ENCODE data around the gene ZDHHC11. TPM values are rescaled to one million over a fixed set of nuclear protein-coding genes. Genes with fewer than 3 reads are reported as not detected.
A peak's percentile ranks its signal among the peaks of the same experiment; 100 is the strongest.

Gene ZDHHC11
- total and polyA plus RNA-seq, 4 donors, result 11.7 to 21.6 (median 16.1) TPM

DNA sequence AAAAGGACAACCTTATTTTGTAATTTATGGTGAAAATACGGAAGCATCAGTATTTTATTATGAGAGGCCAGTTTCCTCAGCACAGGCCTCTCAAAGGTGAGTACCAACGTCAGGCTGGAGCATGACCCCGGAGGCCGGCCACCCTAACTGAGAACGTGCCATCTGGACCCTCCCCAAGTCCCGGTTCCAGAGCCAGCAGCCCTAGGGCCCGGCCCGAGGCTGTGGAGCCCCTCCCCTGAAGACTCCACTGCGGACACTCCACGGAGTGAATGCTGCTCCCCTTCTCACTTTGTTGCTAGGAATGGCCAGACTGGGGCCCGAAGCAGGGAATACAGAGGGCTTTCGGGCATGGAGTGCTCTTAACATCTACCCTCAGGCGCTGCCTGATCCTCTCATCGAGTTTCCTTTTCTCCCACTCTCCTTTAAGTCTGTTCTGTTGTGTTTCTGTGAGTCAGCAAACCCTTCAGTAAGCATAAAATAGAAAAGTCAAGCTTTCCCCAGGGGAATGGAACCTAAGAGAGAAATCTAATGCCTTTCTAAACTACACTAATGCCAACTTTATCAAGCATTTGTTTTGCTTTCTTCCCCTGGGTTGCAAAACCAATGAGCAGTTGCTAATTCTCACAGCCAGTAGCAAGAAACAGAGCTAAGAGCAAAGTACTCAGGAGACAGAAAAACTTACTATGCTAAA lies 37.3 kb upstream of the ZDHHC11 start:
- no peak overlapping the region for H3K4me3 ChIP-seq (ENCODE audit: low read depth, low read length)
- H3K4me1 ChIP-seq (ENCODE audit: control insufficient read depth, insufficient read depth, low read length), result peaks cover 18% of the 10 kb centered on the region
- H3K27me3 ChIP-seq (ENCODE audit: control insufficient read depth, insufficient read depth, low read length), result no peaks in the 10 kb centered on the region
- no peaks in the 10 kb centered on the region for H3K9me3 ChIP-seq (ENCODE audit: control insufficient read depth, insufficient read depth, low read length)
- peak in 1 of 6 donors; percentile 3 for DNase-seq (ENCODE audit: low read depth in 4 of 6, low spot score in 6 of 6)
- WGBS (ENCODE audit: insufficient coverage), result 95% methylated on average over 8 of the region's 14 CpGs
- peaks cover 77% of the 10 kb centered on the region for H3K36me3 ChIP-seq (ENCODE audit: control insufficient read depth, insufficient read depth, low read length)
- H3K27ac ChIP-seq (ENCODE audit: low read depth, low read length), result no peak overlapping the region

GRCh38 chr5:886716-887325 lies 36.0 kb upstream of the ZDHHC11 start:
- Histone ChIP-seq H3K4me1 (ENCODE audit: control insufficient read depth, insufficient read depth, low read length) (peaks cover 11% of the 10 kb centered on the region), H3K36me3 (ENCODE audit: control insufficient read depth, insufficient read depth, low read length) (peaks cover 90% of the 10 kb centered on the region), H3K9me3 (ENCODE audit: control insufficient read depth, insufficient read depth, low read length) (no peaks in the 10 kb centered on the region), H3K4me3 (ENCODE audit: low read depth, low read length) (no peak overlapping the region), H3K27me3 (ENCODE audit: control insufficient read depth, insufficient read depth, low read length) (no peaks in the 10 kb centered on the region), H3K27ac (ENCODE audit: low read depth, low read length) (no peak overlapping the region)
- WGBS (ENCODE audit: insufficient coverage), result 94% methylated on average over 21 of the region's 26 CpGs
- DNase-seq (ENCODE audit: low read depth in 4 of 6, low spot score in 6 of 6), result no peak

GRCh38 chr5:886036-886435 lies 35.2 kb upstream of the ZDHHC11 start:
- H3K27me3 ChIP-seq (ENCODE audit: control insufficient read depth, insufficient read depth, low read length), result no peaks in the 10 kb centered on the region
- peaks cover 91% of the 10 kb centered on the region for H3K36me3 ChIP-seq (ENCODE audit: control insufficient read depth, insufficient read depth, low read length)
- no peaks in the 10 kb centered on the region for H3K9me3 ChIP-seq (ENCODE audit: control insufficient read depth, insufficient read depth, low read length)
- no peak overlapping the region for H3K27ac ChIP-seq (ENCODE audit: low read depth, low read length)
- no peak overlapping the region for H3K4me3 ChIP-seq (ENCODE audit: low read depth, low read length)
- peaks cover 3% of the 10 kb centered on the region for H3K4me1 ChIP-seq (ENCODE audit: control insufficient read depth, insufficient read depth, low read length)
- WGBS (ENCODE audit: insufficient coverage), result 97% methylated on average over 9 of the region's 13 CpGs
- no peak for DNase-seq (ENCODE audit: low read depth in 4 of 6, low spot score in 6 of 6)

- Histone ChIP-seq H3K4me1 (ENCODE audit: control insufficient read depth, insufficient read depth, low read length) (no peaks in the 10 kb centered on the region), H3K4me3 (ENCODE audit: low read depth, low read length) (no peak overlapping the region), H3K27ac (ENCODE audit: low read depth, low read length) (no peak overlapping the region), H3K9me3 (ENCODE audit: control insufficient read depth, insufficient read depth, low read length) (no peaks in the 10 kb centered on the region), H3K36me3 (ENCODE audit: control insufficient read depth, insufficient read depth, low read length) (peaks cover 91% of the 10 kb centered on the region), H3K27me3 (ENCODE audit: control insufficient read depth, insufficient read depth, low read length) (no peaks in the 10 kb centered on the region)
- WGBS (ENCODE audit: insufficient coverage), result 79% methylated on average over 12 of the region's 13 CpGs
- peak in 1 of 6 donors; percentile 9 for DNase-seq (ENCODE audit: low read depth in 4 of 6, low spot score in 6 of 6)
These were observed 34.7 kb upstream of the ZDHHC11 start for GRCh38 chr5:885529-885928.

DNA sequence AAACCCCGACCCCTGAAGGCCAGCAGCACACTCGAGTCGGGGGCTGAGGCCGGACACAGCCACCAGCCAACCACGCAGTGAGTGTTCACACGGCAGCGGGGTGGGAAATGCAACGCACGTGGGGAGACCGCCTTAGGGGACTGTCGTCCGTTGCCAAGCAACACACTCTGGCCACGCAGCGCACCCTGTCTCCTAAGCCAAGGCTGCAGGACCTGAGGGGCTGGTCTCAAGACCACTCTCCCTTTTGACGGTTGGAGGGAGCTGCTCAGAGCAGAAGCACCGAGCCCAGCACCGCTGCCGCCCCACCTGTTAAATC lies 34.3 kb upstream of the ZDHHC11 start:
- Histone ChIP-seq H3K36me3 (ENCODE audit: control insufficient read depth, insufficient read depth, low read length) (peaks cover 88% of the 10 kb centered on the region), H3K27ac (ENCODE audit: low read depth, low read length) (no peak overlapping the region)

DNA sequence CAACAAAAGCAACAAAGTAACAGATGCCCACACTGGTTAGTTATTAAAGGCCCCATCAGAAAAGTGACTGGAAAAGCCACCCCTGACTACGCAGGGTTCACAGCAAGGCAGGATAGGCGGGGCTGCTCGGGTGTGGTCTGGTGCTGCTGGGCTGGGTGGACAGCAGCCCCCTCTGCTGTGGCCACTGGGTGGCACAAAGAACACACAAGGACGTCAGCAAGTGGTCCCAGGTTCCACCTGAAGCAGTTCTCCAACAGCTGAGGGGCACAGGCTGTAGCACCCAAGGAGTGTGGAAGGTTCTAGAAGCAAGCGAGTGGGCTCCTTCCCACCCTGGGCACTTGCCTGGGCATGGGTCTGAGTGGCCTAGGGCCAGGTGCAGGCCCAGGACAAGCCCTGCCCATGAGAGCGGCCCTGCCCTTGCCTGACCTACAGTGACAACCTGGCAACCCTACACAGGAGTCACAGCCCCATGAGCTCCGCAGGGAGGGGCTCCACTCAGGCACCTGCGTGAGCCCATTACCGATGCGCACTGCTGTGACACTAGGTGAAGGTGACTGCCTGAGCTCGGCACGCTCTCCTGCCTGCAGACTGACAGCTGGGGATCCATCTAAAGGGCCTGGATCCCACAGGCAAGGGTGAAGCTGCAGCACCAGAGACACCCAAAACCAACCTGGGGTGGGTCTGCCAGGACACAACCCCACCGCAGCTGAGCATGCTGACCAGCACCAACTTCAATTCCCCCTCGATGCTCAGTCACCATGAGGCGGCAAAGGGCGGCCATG lies 33.8 kb upstream of the ZDHHC11 start:
- WGBS (ENCODE audit: insufficient coverage), result 93% methylated on average over 16 of the region's 16 CpGs
- DNase-seq (ENCODE audit: low read depth in 4 of 6, low spot score in 6 of 6), result no peak
- Histone ChIP-seq H3K27me3 (ENCODE audit: control insufficient read depth, insufficient read depth, low read length) (no peaks in the 10 kb centered on the region), H3K27ac (ENCODE audit: low read depth, low read length) (no peak overlapping the region), H3K4me1 (ENCODE audit: control insufficient read depth, insufficient read depth, low read length) (no peaks in the 10 kb centered on the region), H3K9me3 (ENCODE audit: control insufficient read depth, insufficient read depth, low read length) (no peaks in the 10 kb centered on the region), H3K4me3 (ENCODE audit: low read depth, low read length) (no peak overlapping the region), H3K36me3 (ENCODE audit: control insufficient read depth, insufficient read depth, low read length) (peaks cover 82% of the 10 kb centered on the region)

More for the DNA sequence above, 34.3 kb upstream of the ZDHHC11 start:
- no peaks in the 10 kb centered on the region for H3K4me1 ChIP-seq (ENCODE audit: control insufficient read depth, insufficient read depth, low read length)
- no peaks in the 10 kb centered on the region for H3K9me3 ChIP-seq (ENCODE audit: control insufficient read depth, insufficient read depth, low read length)
- H3K27me3 ChIP-seq (ENCODE audit: control insufficient read depth, insufficient read depth, low read length), result no peaks in the 10 kb centered on the region
- H3K4me3 ChIP-seq (ENCODE audit: low read depth, low read length), result no peak overlapping the region
- no peak for DNase-seq (ENCODE audit: low read depth in 4 of 6, low spot score in 6 of 6)
- 87% methylated on average over 18 of the region's 18 CpGs for WGBS (ENCODE audit: insufficient coverage)

DNA sequence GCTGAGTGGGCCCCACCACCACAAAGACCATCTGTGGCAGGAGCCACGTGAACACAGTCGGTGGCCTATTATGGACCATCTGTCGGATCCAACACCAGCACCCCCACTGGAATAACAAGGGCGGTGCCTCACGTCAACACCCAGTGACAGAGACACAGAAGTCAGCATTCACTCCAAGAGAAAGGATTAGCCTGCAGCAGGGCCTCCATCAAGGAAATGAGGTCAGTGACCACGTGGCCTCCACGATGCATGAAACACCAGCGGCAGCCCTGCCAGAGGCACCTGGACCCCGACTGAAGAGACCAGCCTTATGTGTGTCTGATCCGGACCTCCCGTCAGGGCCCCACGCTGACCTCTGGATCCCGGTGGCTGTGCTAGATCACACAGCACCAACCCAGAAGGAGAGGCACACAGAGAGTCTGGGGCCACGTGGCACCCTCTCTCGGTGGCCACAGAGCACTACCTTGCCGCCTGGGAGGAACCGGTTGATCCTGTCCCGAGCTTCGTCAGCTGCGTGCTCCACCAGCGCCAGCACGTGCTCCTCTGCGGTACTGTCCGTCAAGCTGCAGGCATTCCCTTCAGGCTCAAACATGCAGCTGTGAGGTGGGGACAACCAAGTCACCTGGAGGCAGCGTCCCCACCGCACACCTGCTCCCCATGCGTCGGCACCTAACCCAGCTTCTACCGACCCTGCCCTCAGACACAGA lies 32.8 kb upstream of the ZDHHC11 start:
- Histone ChIP-seq H3K27ac (ENCODE audit: low read depth, low read length) (no peak overlapping the region), H3K27me3 (ENCODE audit: control insufficient read depth, insufficient read depth, low read length) (no peaks in the 10 kb centered on the region), H3K36me3 (ENCODE audit: control insufficient read depth, insufficient read depth, low read length) (peaks cover 78% of the 10 kb centered on the region), H3K4me3 (ENCODE audit: low read depth, low read length) (no peak overlapping the region), H3K4me1 (ENCODE audit: control insufficient read depth, insufficient read depth, low read length) (no peaks in the 10 kb centered on the region), H3K9me3 (ENCODE audit: control insufficient read depth, insufficient read depth, low read length) (no peaks in the 10 kb centered on the region)
- WGBS (ENCODE audit: insufficient coverage), result 92% methylated on average over 28 of the region's 29 CpGs
- DNase-seq (ENCODE audit: low read depth in 4 of 6, low spot score in 6 of 6), result no peak

- Histone ChIP-seq H3K4me3 (ENCODE audit: low read depth, low read length) (no peak overlapping the region), H3K4me1 (ENCODE audit: control insufficient read depth, insufficient read depth, low read length) (no peaks in the 10 kb centered on the region), H3K9me3 (ENCODE audit: control insufficient read depth, insufficient read depth, low read length) (no peaks in the 10 kb centered on the region), H3K27ac (ENCODE audit: low read depth, low read length) (no peak overlapping the region), H3K27me3 (ENCODE audit: control insufficient read depth, insufficient read depth, low read length) (no peaks in the 10 kb centered on the region), H3K36me3 (ENCODE audit: control insufficient read depth, insufficient read depth, low read length) (peaks cover 79% of the 10 kb centered on the region)
- WGBS (ENCODE audit: insufficient coverage), result 96% methylated on average over 33 of the region's 33 CpGs
- no peak for DNase-seq (ENCODE audit: low read depth in 4 of 6, low spot score in 6 of 6)
These were observed 31.7 kb upstream of the ZDHHC11 start for GRCh38 chr5:882253-883183.

DNA sequence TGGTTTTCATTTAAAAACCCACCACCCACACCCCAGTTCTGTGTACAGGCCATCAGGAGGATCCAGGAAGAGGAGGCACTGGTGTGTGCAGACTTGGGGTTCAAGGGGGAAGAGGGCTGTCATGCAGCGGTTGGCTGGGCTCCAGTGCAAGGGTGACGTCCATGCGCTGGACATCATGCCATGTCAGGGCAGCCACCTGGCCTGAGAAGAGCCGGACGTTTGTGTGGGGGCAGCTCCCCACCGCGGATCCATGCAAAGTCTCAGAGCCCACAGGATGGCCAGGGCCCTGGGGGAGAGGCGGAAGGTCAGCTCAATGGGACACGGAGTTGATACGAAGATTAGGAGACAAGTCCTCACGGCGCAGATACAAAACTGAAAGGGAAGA lies 30.8 kb upstream of the ZDHHC11 start:
- H3K4me1 ChIP-seq (ENCODE audit: control insufficient read depth, insufficient read depth, low read length), result no peaks in the 10 kb centered on the region
- H3K36me3 ChIP-seq (ENCODE audit: control insufficient read depth, insufficient read depth, low read length), result peaks cover 78% of the 10 kb centered on the region
- H3K4me3 ChIP-seq (ENCODE audit: low read depth, low read length), result no peak overlapping the region
- DNase-seq (ENCODE audit: low read depth in 4 of 6, low spot score in 6 of 6), result no peak
- WGBS (ENCODE audit: insufficient coverage), result 93% methylated on average over 11 of the region's 12 CpGs
- H3K27ac ChIP-seq (ENCODE audit: low read depth, low read length), result no peak overlapping the region
- no peaks in the 10 kb centered on the region for H3K27me3 ChIP-seq (ENCODE audit: control insufficient read depth, insufficient read depth, low read length)
- no peaks in the 10 kb centered on the region for H3K9me3 ChIP-seq (ENCODE audit: control insufficient read depth, insufficient read depth, low read length)
